Lung (tissue), 12 donors: ENCODE results near the gene ARRB2. TPM values are rescaled to one million over a fixed set of nuclear protein-coding genes. Genes with fewer than 3 reads are reported as not detected.

Experiments
- ATAC-seq: fragments of 200-7000 bp; cut with Tn5 transposase; one replicate; pipeline ENCODE4 v1.9.1; 2020; ENCODE audit warnings: moderate number of reproducible peaks; ENCODE audit not compliant: insufficient read depth, low FRiP score
- DNase-seq, 3 donors: peaks; one replicate each; pipeline ENCODE4 v3.0.0-alpha.2; 2013 to 2017
- H3K27ac ChIP-seq, 2 donors: one replicate each; pipeline ENCODE4 v1.5.1; 2013; ENCODE audit warnings: mild to moderate bottlenecking in 2 of 2, moderate library complexity in 2 of 2, control low read depth in 1 of 2, inconsistent platforms in 1 of 2, low read depth in 1 of 2, low read length in 1 of 2
- H3K27me3 ChIP-seq, 3 donors: one replicate each; pipeline ENCODE4 v1.5.1; 2013; ENCODE audit warnings: low read length in 2 of 3; ENCODE audit not compliant: control insufficient read depth in 3 of 3, insufficient read depth in 3 of 3
- H3K36me3 ChIP-seq, 4 donors: one replicate each; pipeline ENCODE4 v1.5.1; 2013; ENCODE audit warnings: low read length in 4 of 4, mild to moderate bottlenecking in 1 of 4, moderate library complexity in 1 of 4; ENCODE audit not compliant: control insufficient read depth in 4 of 4, insufficient read depth in 4 of 4
- H3K4me1 ChIP-seq, 5 donors: one replicate each; pipeline ENCODE4 v1.5.1; 2013; ENCODE audit warnings: low read length in 5 of 5, mild to moderate bottlenecking in 2 of 5, moderate library complexity in 1 of 5; ENCODE audit not compliant: control insufficient read depth in 5 of 5, insufficient read depth in 5 of 5
- H3K4me3 ChIP-seq: one replicate; pipeline ENCODE4 v1.5.1; 2013; ENCODE audit warnings: mild to moderate bottlenecking, control low read depth, moderate library complexity
- H3K9ac ChIP-seq, 2 donors: one replicate each; pipeline ENCODE4 v1.5.1; 2013; ENCODE audit warnings: low read length in 2 of 2, control low read depth in 1 of 2; ENCODE audit not compliant: insufficient read depth in 1 of 2
- H3K9me3 ChIP-seq, 4 donors: one replicate each; pipeline ENCODE4 v1.5.1; 2013; ENCODE audit warnings: low read length in 3 of 4, mild to moderate bottlenecking in 1 of 4, moderate library complexity in 1 of 4; ENCODE audit not compliant: control insufficient read depth in 4 of 4, insufficient read depth in 3 of 4
- CTCF ChIP-seq: IDR thresholded peaks from 2 replicates; pipeline ENCODE4 v1.5.1; 2012; ENCODE audit warnings: mild to moderate bottlenecking; ENCODE audit errors: control extremely low read depth, extremely low read depth
- WGBS, 2 donors: extraction: QIAGEN DNeasy Blood & Tissue Kit; methylation state at CpG; one replicate each; pipeline ENCODE4 v1.1.7; 2013; 5-methylcytosine and 5-hydroxymethylcytosine counted together
- polyA plus RNA-seq, 2 donors: library from polyadenylated mRNA; stranded (reverse); fragments of 200-250 nt; gene quantifications; one replicate each; pipeline ENCODE4 v1.2.1, GENCODE V29; 2013
- total RNA-seq, 2 donors: library from RNA; depleted of rRNA in 1 of 2; stranded (reverse); fragments of >200 nt in 1 of 2; gene quantifications; one replicate each; pipeline ENCODE4 v1.2.1, GENCODE V29; 2014 to 2021
- donor health status: control.
- donor health status: control.
- donor health status: Bipolar disorder and iron deficiency.
- donor health status: healthy.
- donor health status: DM: yes; HTN: yes; CAD: no.

The ARRB2 gene
- total and polyA plus RNA-seq, 4 donors, result 27.2 to 222 (median 142) TPM

- H3K27ac ChIP-seq, result no peak overlapping the region
- H3K9me3 ChIP-seq, result no peaks in the 10 kb centered on the region
- no peaks in the 10 kb centered on the region for H3K36me3 ChIP-seq
- ATAC-seq (no peak), DNase-seq (peak in 2 of 3 donors; percentile 25 to 39)
- H3K9ac ChIP-seq, result no peak overlapping the region
- peaks cover 0 to 18% (median 2%) of the 10 kb centered on the region in 5 donors for H3K4me1 ChIP-seq
- WGBS, 2 donors, result 76 to 86% methylated on average over 10 of the region's 10 CpGs
- H3K27me3 ChIP-seq, result peaks cover 0 to 36% (median 17%) of the 10 kb centered on the region in 3 donors
- TF ChIP-seq CTCF, result no peak
- H3K4me3 ChIP-seq, result no peak overlapping the region
Observed at GRCh38 chr17:4742629-4743028, 32.2 kb downstream of the ARRB2 start.

GRCh38 chr17:4743216-4743615 is 32.8 kb downstream of the ARRB2 start:
- no peak overlapping the region for H3K9ac ChIP-seq
- WGBS, 2 donors, result 95 to 98% methylated on average over 8 of the region's 8 CpGs
- H3K4me1 ChIP-seq, result peaks cover 0 to 16% (median 2%) of the 10 kb centered on the region in 5 donors
- DNase-seq (no peak), ATAC-seq (no peak)
- H3K4me3 ChIP-seq, result no peak overlapping the region
- no peak for TF ChIP-seq CTCF
- no peaks in the 10 kb centered on the region for H3K36me3 ChIP-seq
- no peak overlapping the region for H3K27ac ChIP-seq
- peaks cover 0 to 37% (median 14%) of the 10 kb centered on the region in 3 donors for H3K27me3 ChIP-seq
- H3K9me3 ChIP-seq, result no peaks in the 10 kb centered on the region

GRCh38 chr17:4743898-4744297 is 33.5 kb downstream of the ARRB2 start:
- WGBS, 2 donors, result 90 to 92% methylated on average over 8 to 9 of the region's 9 CpGs
- H3K36me3 ChIP-seq, result no peaks in the 10 kb centered on the region
- no peak overlapping the region for H3K9ac ChIP-seq
- no peak overlapping the region for H3K27ac ChIP-seq
- H3K4me3 ChIP-seq, result no peak overlapping the region
- DNase-seq (no peak), ATAC-seq (no peak)
- H3K9me3 ChIP-seq, result no peaks in the 10 kb centered on the region
- peaks cover 0 to 32% (median 7%) of the 10 kb centered on the region in 3 donors for H3K27me3 ChIP-seq
- H3K4me1 ChIP-seq, result peaks cover 0 to 11% (median 0%) of the 10 kb centered on the region in 5 donors
- no peak for TF ChIP-seq CTCF
